Endothelial cell of umbilical vein (primary cell): ENCODE measurements around the gene TYW5. TPM values are rescaled to one million over a fixed set of nuclear protein-coding genes. Genes with fewer than 3 reads are reported as not detected.

Experiments
- BruUV-seq: library from RNA; stranded (reverse); fragments of 400-500 nt; replicated peaks from 2 replicates; lab custom pipeline; 2021; lab: Mats Ljungman, UMichigan
- CTCF ChIA-PET: fragments of 300-600, 350-600 bp; sonication (Branson Sonifier 250); formaldehyde crosslinking; loops from one replicate; lab custom pipeline; 2021; ENCODE audit warnings: antibody characterized with exemption, inconsistent platforms; lab: Charles Lee
- POLR2A ChIA-PET: fragments of 300-600, 350-600 bp; sonication (Branson Sonifier 250); formaldehyde crosslinking; loops from one replicate; lab custom pipeline; 2021; ENCODE audit warnings: antibody characterized with exemption, inconsistent platforms; lab: Charles Lee
- DNase-seq: peaks from one replicate; pipeline ENCODE4 v3.0.0-alpha.2; 2011; ENCODE audit warnings: low read depth, low spot score
- FAIRE-seq: peaks from 2 replicates; lab custom pipeline; 2011; peaks lifted over from hg19 to GRCh38; lab: Jason Lieb, UNC
- H2AFZ ChIP-seq: 2 replicates; pipeline ENCODE4 v1.6.0; 2012; ENCODE audit warnings: low read depth, low read length, control low read depth, inconsistent platforms
- H3K27ac ChIP-seq: 2 replicates; pipeline ENCODE4 v1.5.1; 2011; ENCODE audit warnings: low read depth, mild to moderate bottlenecking, control low read depth, low read length, moderate library complexity; ENCODE audit not compliant: insufficient read depth
- H3K27me3 ChIP-seq, 2 experiments: 2 replicates each; pipeline versions ENCODE4 v1.6.0 to v1.6.1; 2011; ENCODE audit warnings: low read length in 2 of 2, mixed read lengths in 1 of 2; ENCODE audit not compliant: control insufficient read depth in 2 of 2, insufficient read depth in 2 of 2
- H3K36me3 ChIP-seq, 2 experiments: 2 replicates in 1 of 2; 3 replicates in 1 of 2; pipeline ENCODE4 v1.5.1; 2011; ENCODE audit warnings: low read length in 2 of 2, mild to moderate bottlenecking in 1 of 2, moderate library complexity in 1 of 2; ENCODE audit not compliant: control insufficient read depth in 2 of 2, insufficient read depth in 2 of 2; ENCODE audit errors: extremely low read depth in 1 of 2
- H3K4me1 ChIP-seq: 3 replicates; pipeline ENCODE4 v1.5.1; 2011; ENCODE audit warnings: mild to moderate bottlenecking, low read length; ENCODE audit not compliant: control insufficient read depth, insufficient read depth; ENCODE audit errors: extremely low read depth
- H3K4me2 ChIP-seq: 2 replicates; pipeline ENCODE4 v1.6.1; 2011; ENCODE audit warnings: low read length, control low read depth, mixed read lengths; ENCODE audit not compliant: insufficient read depth
- H3K4me3 ChIP-seq, 3 experiments: fragments of 200-600 bp in 1 of 3; sonication (generic), shearing (Covaris generic) in 1 of 3; replicated peaks in 1 of 3; 2 replicates each; pipeline ENCODE4 v1.5.1; 2011 to 2016; ENCODE audit warnings: control low read depth in 3 of 3, low read length in 3 of 3, mild to moderate bottlenecking in 2 of 3, inconsistent platforms in 1 of 3, low read depth in 1 of 3, moderate library complexity in 1 of 3; ENCODE audit not compliant: insufficient read depth in 1 of 3
- H3K79me2 ChIP-seq: 2 replicates; pipeline ENCODE4 v1.6.0; 2012; ENCODE audit warnings: low read length, inconsistent platforms; ENCODE audit not compliant: control insufficient read depth, insufficient read depth
- H3K9ac ChIP-seq: replicated peaks from 2 replicates; pipeline ENCODE3; 2011; ENCODE audit warnings: low read length, control low read depth; ENCODE audit not compliant: insufficient read depth; ENCODE audit errors: extremely low read depth
- H3K9me1 ChIP-seq: replicated peaks from 3 replicates; pipeline ENCODE4 v1.6.0; 2011; ENCODE audit warnings: mild to moderate bottlenecking, low read length; ENCODE audit not compliant: control insufficient read depth, insufficient read depth; ENCODE audit errors: extremely low read depth
- H3K9me3 ChIP-seq: replicated peaks from 2 replicates; pipeline ENCODE4 v1.5.1; 2012; ENCODE audit warnings: low read length, inconsistent platforms; ENCODE audit not compliant: control insufficient read depth, insufficient read depth
- H4K20me1 ChIP-seq: replicated peaks from 2 replicates; pipeline ENCODE3; 2011; ENCODE audit warnings: mild to moderate bottlenecking, low read length; ENCODE audit not compliant: control insufficient read depth, insufficient read depth; ENCODE audit errors: extremely low read depth
- CTCF ChIP-seq, 2 donors: IDR thresholded peaks; 1 replicate in 1 of 2; 2 replicates in 1 of 2; pipeline ENCODE4 v1.5.1; 2011; ENCODE audit warnings: low read length in 2 of 2, mild to moderate bottlenecking in 2 of 2, moderate library complexity in 2 of 2, control low read depth in 1 of 2, inconsistent platforms in 1 of 2, low read depth in 1 of 2; ENCODE audit not compliant: insufficient read depth in 1 of 2; ENCODE audit errors: extremely low read depth in 1 of 2
- EZH2 ChIP-seq: IDR thresholded peaks from 2 replicates; pipeline ENCODE4 v1.6.1; 2012; ENCODE audit warnings: borderline replicate concordance, low read depth, mild to moderate bottlenecking, moderate library complexity, low read length, inconsistent platforms; ENCODE audit not compliant: severe bottlenecking
- FOS ChIP-seq: IDR thresholded peaks from 2 replicates; pipeline ENCODE4 v1.6.1; 2011; ENCODE audit warnings: mild to moderate bottlenecking, low read length, moderate library complexity, borderline replicate concordance; ENCODE audit not compliant: insufficient read depth
- GATA2 ChIP-seq: IDR thresholded peaks from 2 replicates; pipeline ENCODE4 v1.7.0; 2011; ENCODE audit warnings: low read depth, mild to moderate bottlenecking, moderate library complexity, mixed read lengths, low read length; ENCODE audit not compliant: insufficient read length, insufficient read depth
- JUN ChIP-seq: IDR thresholded peaks from 2 replicates; pipeline ENCODE4 v1.6.1; 2011; ENCODE audit warnings: borderline replicate concordance, low read depth; ENCODE audit not compliant: insufficient read length, insufficient read depth
- MYC ChIP-seq: IDR thresholded peaks from one replicate; pipeline ENCODE4 v1.6.1; 2011; ENCODE audit warnings: mild to moderate bottlenecking, low read depth, low read length
- POLR2A ChIP-seq: IDR thresholded peaks from 2 replicates; pipeline ENCODE4 v1.6.1; 2012; ENCODE audit warnings: low read depth, mild to moderate bottlenecking, control low read depth, low read length
- POLR2AphosphoS5 ChIP-seq: IDR thresholded peaks from 2 replicates; pipeline ENCODE4 v1.6.1; 2012; ENCODE audit warnings: low read depth, mild to moderate bottlenecking, control low read depth, low read length, moderate library complexity; ENCODE audit not compliant: insufficient read depth
- dilution Hi-C: fragments of 300-500 bp; cut with MboI; formaldehyde crosslinking; loops from one replicate; pipeline ENCODE4 v1.15.0; 2019; ENCODE audit warnings: low sequenced_read_pairs; ENCODE audit not compliant: extremely low pct_ligation_motif_present
- intact Hi-C: fragments of 100-400 bp; cut with micrococcal nuclease; formaldehyde crosslinking; loops from one replicate; pipeline ENCODE4 v1.10.0; 2022
- polyA plus RNA-seq, 4 experiments: library from polyadenylated mRNA; depleted of rRNA in 3 of 4; stranded (reverse) in 3 of 4; unstranded in 1 of 4; fragments of >200 nt; gene quantifications; 2 replicates each; pipeline versions ENCODE4 v1.2.1 to v1.2.3, GENCODE V29; 2011 to 2012; ENCODE audit warnings: missing spikeins in 1 of 4
- total RNA-seq: library from RNA; stranded (reverse); gene quantifications from 2 replicates; pipeline ENCODE4 v1.2.3, GENCODE V29; 2021
- TF ChIP-seq, protein P1 (sequence below): IDR thresholded peaks from 2 replicates; pipeline ENCODE4 v1.6.1; 2011; ENCODE audit not compliant: insufficient read depth, insufficient read length

Gene TYW5
- total and polyA plus RNA-seq, 2 donors (not counting 3 experiments of a cell fraction or from before 2014, with no cell fraction given) = 2.6 to 8.9 TPM

- H3K4me3 ChIP-seq = no peak overlapping the region
- no peak for TF ChIP-seq POLR2A
- TF ChIP-seq FOS = no peak
- TF ChIP-seq POLR2AphosphoS5 = no peak
- TF ChIP-seq GATA2 = no peak
- no peak for TF ChIP-seq MYC
- TF ChIP-seq CTCF (IDR thresholded peaks at IDR 0.05; ENCODE audit: extremely low read depth in 1 of 2, insufficient read depth in 1 of 2, low read depth in 1 of 2, low read length in 2 of 2) = no peak
- TF ChIP-seq, protein P1, sequence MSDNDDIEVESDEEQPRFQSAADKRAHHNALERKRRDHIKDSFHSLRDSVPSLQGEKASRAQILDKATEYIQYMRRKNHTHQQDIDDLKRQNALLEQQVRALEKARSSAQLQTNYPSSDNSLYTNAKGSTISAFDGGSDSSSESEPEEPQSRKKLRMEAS = no peak
- TF ChIP-seq JUN = no peak
- TF ChIP-seq EZH2 = no peak
- no peaks in the 10 kb centered on the region for H3K9me3 ChIP-seq
- DNase-seq = no peak
- H3K27me3 ChIP-seq = no peaks in the 10 kb centered on the region
- no peak overlapping the region for H3K27ac ChIP-seq
- H3K79me2 ChIP-seq = no peaks in the 10 kb centered on the region
- no peaks in the 10 kb centered on the region for H3K4me1 ChIP-seq
- H3K9me1 ChIP-seq = no peaks in the 10 kb centered on the region
- no peaks in the 10 kb centered on the region for H4K20me1 ChIP-seq
- no peak overlapping the region for H3K9ac ChIP-seq
- CTCF ChIA-PET = no interaction called here
- H3K4me2 ChIP-seq = no peak overlapping the region
- dilution Hi-C loops = no loop called here
- intact Hi-C loops = no loop called here
- POLR2A ChIA-PET = no interaction called here
- no peaks in the 10 kb centered on the region for H3K36me3 ChIP-seq
- no TSS peak for BruUV-seq
- no peak for FAIRE-seq
- H2AFZ ChIP-seq = no peak overlapping the region
Measured at GRCh38 chr2:199883474-199884212, 71.6 kb downstream of the TYW5 start.
